Measurements from ENCODE around the gene GBF1.

DNA sequence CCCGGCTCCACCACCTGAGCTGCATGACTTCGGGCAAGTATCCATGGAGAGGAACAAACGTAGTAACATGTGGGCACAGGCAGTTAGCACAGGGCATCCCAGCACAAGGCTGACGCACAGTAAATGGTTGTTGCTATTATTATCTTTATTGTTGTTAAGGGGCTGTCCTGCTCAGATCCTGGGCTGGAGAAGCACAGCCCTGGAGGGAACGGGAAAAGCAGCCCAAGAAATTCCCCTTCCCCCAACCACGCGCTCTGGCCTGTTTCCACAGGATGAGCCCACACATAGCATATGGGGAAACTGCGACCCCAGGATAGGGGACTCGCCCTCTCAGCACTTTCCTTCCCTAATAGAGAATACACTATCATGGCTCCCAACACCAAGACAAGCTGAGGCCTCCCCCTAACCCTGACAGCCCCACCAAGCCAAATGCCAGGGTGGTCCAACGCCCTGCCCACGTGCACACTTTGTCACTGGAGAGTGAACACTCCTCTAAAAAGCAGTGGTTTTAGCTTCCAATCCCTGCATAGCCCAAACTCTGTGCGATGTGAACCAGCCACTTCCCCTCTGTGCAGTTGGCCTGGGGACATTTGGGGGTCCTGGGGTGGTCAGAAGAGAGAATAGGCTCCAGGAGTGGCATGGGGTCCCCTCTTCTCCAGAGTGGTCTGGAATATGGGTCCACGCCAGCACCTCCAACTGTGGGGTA lies 162.2 kb downstream of the GBF1 start:
- TF ChIP-seq, protein P1, sequence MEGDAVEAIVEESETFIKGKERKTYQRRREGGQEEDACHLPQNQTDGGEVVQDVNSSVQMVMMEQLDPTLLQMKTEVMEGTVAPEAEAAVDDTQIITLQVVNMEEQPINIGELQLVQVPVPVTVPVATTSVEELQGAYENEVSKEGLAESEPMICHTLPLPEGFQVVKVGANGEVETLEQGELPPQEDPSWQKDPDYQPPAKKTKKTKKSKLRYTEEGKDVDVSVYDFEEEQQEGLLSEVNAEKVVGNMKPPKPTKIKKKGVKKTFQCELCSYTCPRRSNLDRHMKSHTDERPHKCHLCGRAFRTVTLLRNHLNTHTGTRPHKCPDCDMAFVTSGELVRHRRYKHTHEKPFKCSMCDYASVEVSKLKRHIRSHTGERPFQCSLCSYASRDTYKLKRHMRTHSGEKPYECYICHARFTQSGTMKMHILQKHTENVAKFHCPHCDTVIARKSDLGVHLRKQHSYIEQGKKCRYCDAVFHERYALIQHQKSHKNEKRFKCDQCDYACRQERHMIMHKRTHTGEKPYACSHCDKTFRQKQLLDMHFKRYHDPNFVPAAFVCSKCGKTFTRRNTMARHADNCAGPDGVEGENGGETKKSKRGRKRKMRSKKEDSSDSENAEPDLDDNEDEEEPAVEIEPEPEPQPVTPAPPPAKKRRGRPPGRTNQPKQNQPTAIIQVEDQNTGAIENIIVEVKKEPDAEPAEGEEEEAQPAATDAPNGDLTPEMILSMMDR (IDR thresholded peaks at IDR 0.05): no peak
- TF ChIP-seq POLR2A (IDR thresholded peaks at IDR 0.05) (no peak), POLR2AphosphoS5 (IDR thresholded peaks at IDR 0.05) (peak in 2 of 3 donors; percentile 30 to 42), EP300 (IDR thresholded peaks at IDR 0.05) (peak; percentile 95)

All from stomach (tissue), 4 donors.